ENCODE data around the gene GAK.

Gene GAK

GRCh38 chr4:964346-965025 lies 32.4 kb upstream of the GAK start:
- no peak for DNase-seq

DNA sequence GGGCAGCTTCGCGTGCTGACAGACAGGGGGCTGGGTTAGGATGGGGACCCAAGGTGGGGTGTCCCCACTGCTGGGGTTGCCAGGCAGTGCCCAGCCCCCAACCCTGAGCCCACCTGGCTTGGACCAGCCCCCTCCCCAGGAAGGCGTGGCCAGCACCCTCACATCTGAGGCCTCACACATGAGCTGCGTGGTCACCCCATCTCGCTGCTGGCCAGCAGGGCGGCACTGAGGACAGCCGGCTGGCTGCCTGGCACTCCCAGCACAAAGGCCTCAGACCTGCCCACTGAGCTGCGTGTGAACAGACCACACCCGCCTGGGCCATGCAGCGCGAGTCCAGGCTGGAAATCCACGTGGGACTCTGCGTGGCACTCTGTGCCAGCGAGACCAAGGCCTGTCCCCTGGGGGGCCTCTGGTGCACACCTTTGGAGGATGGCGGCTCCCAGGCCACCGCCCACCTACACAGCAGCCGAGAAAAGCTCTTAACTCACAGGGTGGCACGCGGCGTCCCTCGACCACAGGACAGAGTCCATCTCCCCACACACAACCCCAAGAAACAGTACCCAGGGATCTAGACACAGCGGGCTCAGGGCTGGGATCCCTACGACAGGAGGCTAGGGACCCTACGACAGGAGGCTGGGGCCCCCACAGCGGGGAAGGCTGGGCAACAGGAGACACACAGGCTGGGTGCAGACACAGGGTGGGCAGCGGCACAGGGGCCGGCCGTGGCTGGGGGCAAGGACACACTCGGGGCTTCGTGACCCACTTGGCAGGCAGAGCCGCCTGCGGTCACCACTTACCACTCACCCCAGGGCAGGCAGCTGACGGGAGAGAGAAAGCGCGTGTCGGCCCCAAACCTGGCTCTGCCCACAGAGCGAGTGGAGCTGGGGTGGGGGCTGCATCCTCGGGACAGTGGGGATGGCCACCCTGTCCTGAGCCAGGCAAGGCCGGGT lies 31.4 kb upstream of the GAK start:
- DNase-seq = no peak

DNA sequence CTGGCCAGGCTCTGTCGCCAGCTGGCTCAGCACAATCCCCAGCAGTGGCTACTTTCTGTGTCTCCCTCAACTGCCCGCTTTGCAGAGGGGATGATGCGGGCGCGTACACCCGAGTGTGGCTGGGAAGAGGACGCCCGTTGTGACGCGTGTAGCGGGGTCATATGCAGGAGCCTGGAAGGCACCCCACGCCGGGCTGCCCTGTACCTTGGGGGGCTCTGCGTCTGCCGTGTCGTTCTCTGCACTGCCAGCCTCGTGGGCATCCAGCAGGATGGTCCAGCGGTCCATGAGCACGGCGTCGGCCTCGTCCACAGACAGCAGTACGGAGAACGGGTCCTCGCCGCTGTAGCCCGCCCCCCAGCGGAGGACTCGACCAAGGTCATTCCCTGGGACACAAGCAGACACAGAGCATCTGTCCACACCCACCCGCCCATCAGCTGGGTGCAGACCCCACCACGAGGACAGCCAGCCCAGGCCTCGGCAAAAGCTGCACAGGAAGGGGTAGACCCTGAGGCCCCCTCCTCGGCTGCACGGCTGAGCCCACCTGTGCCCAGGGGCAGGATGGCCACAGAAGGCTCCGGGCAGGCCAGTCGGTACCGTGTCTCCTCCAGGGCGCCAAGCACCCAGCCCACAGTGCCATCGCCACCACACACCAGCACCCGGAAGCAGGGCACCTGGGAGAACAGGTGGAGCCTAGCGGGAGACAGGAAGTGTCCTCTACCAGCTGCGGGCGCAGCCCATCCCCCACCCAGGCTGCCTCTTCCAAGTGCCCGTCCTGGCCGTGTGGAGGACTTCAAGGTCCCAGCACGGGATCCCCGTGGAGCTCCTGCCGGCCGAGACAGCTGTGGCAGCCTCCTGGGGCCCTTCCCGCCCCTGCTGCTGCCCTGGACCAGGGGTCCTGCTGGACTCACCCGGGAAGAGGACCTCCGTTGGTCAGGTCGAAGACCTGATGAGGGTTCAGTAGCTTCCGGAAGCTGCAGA lies 30.4 kb upstream of the GAK start:
- no peak for DNase-seq

- no peak for DNase-seq
These were observed 29.5 kb upstream of the GAK start for GRCh38 chr4:961351-962230.

DNA sequence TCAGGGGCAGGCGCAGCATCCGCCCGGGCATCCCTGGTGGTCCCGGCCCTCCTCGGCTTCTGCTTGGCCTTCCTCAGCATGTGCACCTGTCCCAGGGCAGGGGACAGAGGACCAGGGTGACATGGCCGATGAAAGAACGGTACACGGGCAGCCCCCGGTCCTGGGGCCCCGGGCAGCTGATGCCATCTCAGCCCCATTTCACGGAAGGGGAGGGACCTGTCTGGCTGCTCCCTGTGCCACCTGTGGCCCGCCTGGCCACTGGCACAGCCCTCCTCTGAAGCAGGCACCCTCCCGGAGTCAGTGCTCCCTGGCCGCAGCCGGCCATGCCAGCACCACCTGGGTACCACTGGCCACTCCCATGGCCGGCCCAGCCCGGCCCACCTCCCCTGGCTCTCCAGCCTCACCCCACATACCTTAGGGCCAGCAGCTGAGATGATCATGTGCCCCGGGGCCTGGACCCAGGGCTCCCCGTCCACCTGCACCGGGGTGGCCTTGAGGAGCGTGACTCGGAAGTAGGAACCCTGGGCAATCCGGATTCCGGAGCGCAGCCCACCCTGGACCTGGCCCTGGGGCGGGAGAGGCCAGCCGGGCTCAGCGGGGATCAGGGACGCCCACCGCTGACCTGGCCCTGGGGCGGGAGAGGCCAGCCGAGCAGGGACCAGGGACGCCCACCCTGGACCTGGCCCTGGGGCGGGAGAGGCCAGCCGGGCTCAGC lies 28.7 kb upstream of the GAK start:
- no peak for DNase-seq

- no peak for DNase-seq
These were observed 28.1 kb upstream of the GAK start for GRCh38 chr4:960140-960635.

DNA sequence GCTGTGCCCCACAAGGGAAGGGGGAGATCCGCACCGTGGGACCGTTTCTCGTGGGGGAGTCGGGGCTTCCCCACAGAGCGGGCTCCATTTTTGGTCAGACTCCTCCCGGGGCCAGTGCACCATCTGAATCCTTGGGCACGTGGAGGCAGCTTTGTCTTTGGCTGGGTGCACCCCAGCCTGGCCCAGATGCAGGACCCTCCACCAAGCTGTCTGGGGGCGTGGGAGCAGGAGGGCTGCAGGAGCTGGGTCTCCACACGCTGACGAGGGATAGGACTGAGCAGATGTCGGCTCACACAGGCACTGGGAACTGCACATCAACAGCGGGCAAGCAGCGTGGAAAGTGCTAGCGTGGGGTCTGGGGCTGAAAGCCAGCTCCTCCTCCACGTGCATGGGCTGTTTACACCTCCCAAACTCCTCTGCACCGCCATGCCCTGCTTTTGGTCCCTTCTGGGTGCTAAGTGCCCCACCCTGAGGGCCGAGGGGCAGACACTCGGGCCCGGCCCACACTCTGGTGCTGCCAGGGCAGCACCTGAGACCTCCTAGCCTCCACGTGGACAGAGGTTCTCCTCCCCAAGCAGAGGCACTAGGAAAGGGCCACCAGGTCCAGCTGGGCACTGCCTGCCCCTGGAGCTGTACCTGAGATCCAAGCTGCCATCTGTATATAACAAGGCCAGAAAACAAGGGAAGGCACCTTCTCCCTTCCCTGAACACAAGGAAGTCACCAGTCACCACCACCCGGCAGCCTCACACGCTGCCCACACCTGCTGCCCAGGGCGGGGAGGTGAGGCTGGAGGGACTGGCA lies 27.4 kb upstream of the GAK start:
- DNase-seq = no peak

DNA sequence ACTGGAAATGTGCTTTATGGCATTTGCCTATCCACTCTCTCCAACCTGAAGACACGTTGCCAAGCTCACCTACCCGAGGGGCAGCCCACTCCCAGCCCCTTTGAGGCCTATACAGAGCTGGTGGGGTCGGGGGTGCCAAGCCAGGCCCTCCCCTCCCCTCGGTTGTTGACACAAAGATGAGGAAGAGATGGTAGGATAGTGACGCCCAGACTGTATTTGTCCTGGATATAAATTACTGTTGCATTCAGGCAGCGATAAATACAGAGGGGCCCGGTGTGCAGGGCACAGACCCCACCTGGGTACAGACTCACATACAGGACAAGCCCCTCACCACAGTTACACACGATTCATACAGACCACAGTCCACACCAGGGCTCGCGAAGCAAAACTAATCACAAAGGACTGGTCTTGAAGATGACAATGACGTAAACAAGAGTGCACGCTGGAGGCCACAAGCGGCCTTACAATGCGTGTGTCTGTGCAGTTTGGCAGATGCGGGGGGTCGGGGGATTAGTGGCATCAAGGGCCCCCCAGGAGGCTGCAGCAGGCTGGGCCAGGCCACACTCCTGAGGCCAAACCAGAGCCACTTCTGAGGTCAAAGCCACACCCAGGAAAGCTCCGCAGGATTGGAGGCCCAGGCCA lies 26.7 kb upstream of the GAK start:
- DNase-seq = no peak

DNA sequence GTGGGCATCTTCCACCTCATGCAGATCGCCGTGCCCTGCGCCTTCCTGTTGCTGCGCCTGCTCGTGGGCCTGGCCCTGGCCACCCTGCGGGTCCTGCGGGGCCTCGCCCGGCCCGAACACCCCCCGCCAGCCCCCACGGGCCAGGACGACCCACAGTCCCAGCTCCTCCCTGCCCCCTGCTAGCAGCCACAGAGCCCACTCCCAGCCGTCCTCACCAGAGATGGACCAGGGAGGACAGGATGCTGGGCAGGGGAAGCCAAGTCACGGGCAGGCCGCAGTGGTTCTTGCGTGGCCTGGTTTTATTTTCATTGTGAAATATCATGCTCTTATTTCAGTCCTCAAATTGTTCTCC lies 26.2 kb upstream of the GAK start:
- DNase-seq = no peak

DNA sequence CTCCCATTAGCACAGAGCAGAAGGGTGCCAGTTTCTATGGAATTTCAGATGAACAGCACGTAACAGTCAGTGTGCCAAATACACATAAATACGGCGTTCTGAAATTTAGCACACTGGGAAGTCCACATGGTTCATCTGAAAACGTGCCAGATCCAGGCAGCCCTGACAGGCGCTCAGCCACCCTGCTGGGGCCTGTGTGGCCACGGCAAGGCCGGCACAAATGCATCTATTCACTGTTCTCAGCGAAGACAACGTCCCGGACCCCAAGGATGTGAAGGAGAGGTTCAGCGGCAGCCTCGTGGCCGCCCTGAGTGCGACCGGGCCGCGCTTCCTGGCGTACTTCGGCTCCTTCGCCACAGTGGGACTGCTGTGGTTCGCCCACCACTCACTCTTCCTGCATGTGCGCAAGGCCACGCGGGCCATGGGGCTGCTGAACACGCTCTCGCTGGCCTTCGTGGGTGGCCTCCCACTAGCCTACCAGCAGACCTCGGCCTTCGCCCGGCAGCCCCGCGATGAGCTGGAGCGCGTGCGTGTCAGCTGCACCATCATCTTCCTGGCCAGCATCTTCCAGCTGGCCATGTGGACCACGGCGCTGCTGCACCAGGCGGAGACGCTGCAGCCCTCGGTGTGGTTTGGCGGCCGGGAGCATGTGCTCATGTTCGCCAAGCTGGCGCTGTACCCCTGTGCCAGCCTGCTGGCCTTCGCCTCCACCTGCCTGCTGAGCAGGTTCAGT lies 25.6 kb upstream of the GAK start:
- no peak for DNase-seq

DNA sequence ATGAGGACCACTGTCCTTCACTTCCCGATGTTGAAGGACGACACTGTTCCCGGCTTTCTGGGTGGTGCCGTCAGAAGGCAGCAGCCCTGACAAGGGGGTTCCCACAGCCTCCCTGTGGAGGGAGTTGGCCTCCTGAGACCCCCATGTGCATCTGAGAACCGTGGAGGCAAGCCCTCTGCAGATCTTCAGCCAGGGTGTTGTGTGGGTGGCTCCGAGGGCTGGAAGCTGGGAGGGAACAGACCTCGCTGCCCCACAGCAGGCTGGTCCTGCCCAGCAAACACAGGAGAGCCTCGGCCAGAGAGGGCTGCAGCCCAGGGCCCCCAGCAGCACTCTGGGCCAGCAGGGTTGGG lies 25.1 kb upstream of the GAK start:
- no peak for DNase-seq

DNA sequence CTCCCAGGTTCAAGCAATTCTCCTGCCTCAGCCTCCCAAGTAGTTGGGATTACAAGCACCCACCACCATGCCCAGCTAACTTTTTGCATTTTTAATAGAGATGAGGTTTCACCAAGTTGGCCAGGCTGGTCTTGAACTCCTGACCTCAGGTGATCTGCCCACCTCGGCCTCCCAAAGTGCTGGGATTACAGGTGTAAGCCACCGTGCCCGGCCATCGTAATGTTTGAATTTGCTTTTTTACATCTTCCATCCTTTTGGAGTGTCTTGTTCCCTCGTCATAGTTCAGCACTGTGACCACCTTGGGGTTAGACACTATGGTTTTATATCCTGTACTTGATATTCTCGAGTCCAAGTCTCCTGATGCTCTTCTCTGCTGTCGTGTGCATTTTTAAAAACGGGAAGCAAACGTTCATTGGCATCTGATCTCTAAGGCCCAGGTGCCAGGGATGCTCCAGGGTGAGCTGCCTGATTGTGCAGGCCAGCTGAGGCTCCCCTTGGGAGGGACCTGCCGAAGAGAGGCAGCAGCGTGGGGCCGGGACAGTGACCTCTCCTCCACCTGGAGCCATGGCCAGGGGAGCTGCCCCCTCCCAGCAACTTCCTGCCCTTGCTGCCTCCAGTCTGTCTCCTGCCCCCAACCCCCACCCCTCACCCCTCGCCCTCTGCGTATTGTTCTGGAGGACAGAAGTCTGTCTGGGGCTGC lies 24.6 kb upstream of the GAK start:
- DNase-seq = no peak

DNA sequence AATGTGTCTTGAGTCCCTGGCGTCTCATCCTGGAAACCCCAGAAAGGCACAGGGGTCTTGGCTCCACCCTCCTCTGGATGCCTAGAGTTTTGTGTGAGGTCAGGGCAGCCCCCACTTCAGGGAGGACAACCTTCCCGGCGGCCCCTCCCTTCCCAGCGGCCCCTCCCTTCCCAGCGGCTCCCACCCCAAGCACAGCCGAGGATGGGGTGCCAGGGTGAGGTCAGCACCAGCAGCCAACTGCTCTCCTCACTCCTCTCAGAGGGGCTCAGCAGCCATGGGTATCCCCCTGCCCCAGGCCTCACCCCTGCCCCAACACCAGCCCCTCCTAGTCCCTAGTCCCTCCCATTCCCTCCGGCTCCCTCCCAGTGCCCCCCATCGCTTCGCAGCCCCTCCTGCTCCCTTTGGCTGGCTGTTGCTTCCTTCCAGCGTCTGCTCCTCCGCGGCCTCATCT lies 23.8 kb upstream of the GAK start:
- no peak for DNase-seq

DNA sequence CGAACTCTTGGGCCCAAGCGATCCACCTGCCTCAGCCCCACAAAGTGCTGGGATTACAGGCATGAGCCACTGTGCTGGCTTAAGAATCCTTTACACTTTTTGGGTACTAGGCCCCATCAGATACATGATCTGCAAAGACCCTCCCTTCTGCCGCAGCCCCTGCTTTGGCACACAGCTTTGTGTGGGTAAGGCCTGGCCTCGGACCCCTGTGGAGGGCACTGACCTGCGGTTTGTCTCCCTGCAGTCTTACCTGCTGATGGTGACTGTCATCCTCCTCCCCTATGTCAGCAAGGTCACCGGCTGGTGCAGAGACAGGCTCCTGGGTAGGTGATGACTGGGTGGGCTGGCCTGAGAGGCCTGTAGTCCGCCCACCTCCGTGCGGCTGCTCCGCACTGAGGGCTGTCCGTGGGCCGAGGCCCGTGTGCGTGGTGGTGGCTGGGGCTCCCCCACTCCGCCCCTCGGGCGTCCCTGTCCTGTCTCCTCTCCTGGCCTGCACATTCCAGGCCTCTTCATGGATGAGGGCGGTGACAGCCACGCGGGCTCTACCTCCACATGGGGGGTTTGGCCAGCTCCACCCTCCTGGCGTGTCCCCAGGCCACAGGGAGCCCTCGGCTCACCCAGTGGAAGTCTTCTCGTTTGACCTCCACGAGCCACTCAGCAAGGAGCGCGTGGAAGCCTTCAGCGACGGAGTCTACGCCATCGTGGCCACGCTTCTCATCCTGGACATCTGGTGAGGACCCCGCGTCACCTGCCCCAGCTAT lies 23.2 kb upstream of the GAK start:
- no peak for DNase-seq

DNA sequence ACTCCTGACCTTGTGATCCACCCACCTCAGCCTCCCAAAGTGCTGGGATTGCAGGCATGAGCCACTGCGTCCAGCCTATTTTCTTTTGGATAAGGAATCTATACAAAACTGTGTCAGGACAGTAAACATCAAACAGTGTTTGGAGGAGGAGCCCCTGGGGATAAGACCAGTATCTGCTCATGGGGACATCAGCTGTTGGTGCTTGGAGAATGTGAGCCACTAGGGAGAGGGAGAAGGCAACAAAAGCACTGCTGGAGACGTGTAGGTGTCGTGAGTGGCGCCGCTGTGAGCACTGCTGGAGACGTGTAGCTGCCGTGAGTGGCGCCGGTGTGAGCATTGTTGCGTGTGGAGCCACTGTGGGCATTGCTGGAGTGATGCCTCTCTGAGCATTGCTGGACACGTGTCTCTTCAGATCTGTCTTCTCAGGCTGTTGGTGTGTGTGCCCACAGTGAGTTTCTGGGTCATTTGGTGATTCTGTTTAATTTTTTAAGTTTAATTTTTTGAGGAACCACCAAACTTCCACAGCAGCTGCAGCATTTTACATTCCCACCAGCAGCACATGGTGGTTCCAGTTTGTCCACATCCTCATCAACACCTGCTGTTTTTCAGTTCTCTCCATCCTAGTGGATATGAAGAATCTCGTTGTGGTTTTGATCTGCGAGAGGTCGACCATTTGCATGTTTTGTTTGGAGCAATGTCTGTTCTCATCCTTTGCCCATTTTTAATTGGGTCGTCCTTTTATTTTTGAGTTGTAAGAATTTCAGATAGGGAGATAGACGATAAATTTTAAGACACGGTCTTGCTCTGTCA lies 22.3 kb upstream of the GAK start:
- DNase-seq = no peak

GRCh38 chr4:953574-953915 lies 21.4 kb upstream of the GAK start:
- DNase-seq = no peak
